GM23248 (cell line): ENCODE measurements around the gene GCAT.

Experiments used
- EZH2 ChIP-seq: fragments of 200-600 bp; sonication (generic); IDR thresholded peaks from 2 replicates; pipeline ENCODE4 v1.6.1; 2018; ENCODE audit warnings: antibody characterized with exemption, mild to moderate bottlenecking; ENCODE audit not compliant: insufficient read depth, poor library complexity, severe bottlenecking
- EZH2phosphoT487 ChIP-seq: fragments of 200-600 bp; sonication (generic); IDR thresholded peaks from 2 replicates; pipeline ENCODE4 v1.6.1; 2018; ENCODE audit warnings: antibody characterized with exemption, moderate library complexity, mild to moderate bottlenecking, low read depth; ENCODE audit not compliant: insufficient read depth

GRCh38 chr22:37824674-37825641 is 17.2 kb downstream of the GCAT start:
- TF ChIP-seq EZH2 (no peak), EZH2phosphoT487 (no peak)
